SK-N-SH (cell line): ENCODE results near the gene MTREX. TPM values are rescaled to one million over a fixed set of nuclear protein-coding genes. Genes with fewer than 3 reads are reported as not detected.

Source experiments
- CTCF ChIA-PET: fragments of 300-600, 350-600 bp; formaldehyde crosslinking; extraction: SDS; loops from one replicate; lab custom pipeline; 2021; lab: Yijun Ruan, JAX
- POLR2A ChIA-PET: fragments of 350-600 bp; sonication (Branson Sonifier 250); formaldehyde crosslinking; extraction: SDS; loops from one replicate; lab custom pipeline; 2020; ENCODE audit warnings: antibody characterized with exemption, inconsistent platforms; lab: Yijun Ruan, JAX
- DNase-seq: peaks from one replicate; pipeline ENCODE4 v3.0.0; 2012
- H2AFZ ChIP-seq: fragments of 200-600 bp; sonication (generic); 2 replicates; pipeline ENCODE4 v1.8.1; 2016; ENCODE audit warnings: antibody characterized with exemption, mild to moderate bottlenecking, low read depth
- H3F3A ChIP-seq: fragments of 200-600 bp; sonication (generic); replicated peaks from 2 replicates; pipeline ENCODE3; 2016; ENCODE audit warnings: antibody characterized with exemption, mild to moderate bottlenecking; ENCODE audit not compliant: insufficient read depth
- H3K27ac ChIP-seq, 2 experiments: fragments of 200-500 bp in 1 of 2; fragments of 200-600 bp in 1 of 2; sonication (Bioruptor generic) in 1 of 2; sonication (generic), shearing (Covaris generic) in 1 of 2; 2 replicates each; pipeline versions ENCODE4 v1.5.1 to v1.6.1; 2014 to 2016; ENCODE audit warnings: low read depth in 2 of 2, inconsistent platforms in 1 of 2, low read length in 1 of 2, mild to moderate bottlenecking in 1 of 2, mixed read lengths in 1 of 2
- H3K27me3 ChIP-seq: fragments of 200-600 bp; sonication (generic), shearing (Covaris generic); 2 replicates; pipeline ENCODE4 v1.6.1; 2016; ENCODE audit warnings: mixed run types; ENCODE audit not compliant: insufficient read depth
- H3K36me3 ChIP-seq, 2 experiments: fragments of 200-500 bp in 1 of 2; fragments of 200-600 bp in 1 of 2; sonication (Bioruptor generic) in 1 of 2; sonication (generic) in 1 of 2; replicated peaks in 1 of 2; 2 replicates each; pipeline versions ENCODE3 to v1.5.1; 2014 to 2016; ENCODE audit warnings: low read length in 1 of 2, mild to moderate bottlenecking in 1 of 2; ENCODE audit not compliant: insufficient read depth in 2 of 2, control insufficient read depth in 1 of 2
- H3K4me1 ChIP-seq, 2 experiments: fragments of 200-500 bp in 1 of 2; fragments of 200-600 bp in 1 of 2; sonication (Bioruptor generic) in 1 of 2; sonication (generic), shearing (Covaris generic) in 1 of 2; 2 replicates each; pipeline versions ENCODE4 v1.5.1 to v1.6.1; 2014 to 2016; ENCODE audit warnings: low read depth in 1 of 2, low read length in 1 of 2, mixed run types in 1 of 2; ENCODE audit not compliant: insufficient read depth in 2 of 2, control insufficient read depth in 1 of 2
- H3K4me2 ChIP-seq: fragments of 200-600 bp; sonication (generic), shearing (Covaris generic); 2 replicates; pipeline ENCODE4 v1.6.1; 2017; ENCODE audit warnings: mixed run types
- H3K4me3 ChIP-seq, 2 experiments: fragments of 200-500 bp in 1 of 2; fragments of 200-600 bp in 1 of 2; sonication (Bioruptor generic) in 1 of 2; sonication (generic), shearing (Covaris generic) in 1 of 2; 2 replicates each; pipeline versions ENCODE4 v1.5.1 to v1.8.1; 2014 to 2016; ENCODE audit warnings: low read depth in 2 of 2, inconsistent platforms in 1 of 2, low read length in 1 of 2, mild to moderate bottlenecking in 1 of 2, mixed read lengths in 1 of 2, moderate library complexity in 1 of 2
- H3K79me2 ChIP-seq: fragments of 200-600 bp; sonication (generic); 2 replicates; pipeline ENCODE4 v1.8.1; 2017; ENCODE audit warnings: mild to moderate bottlenecking; ENCODE audit not compliant: insufficient read depth
- H3K9ac ChIP-seq: fragments of 200-600 bp; sonication (generic); 2 replicates; pipeline ENCODE4 v1.6.1; 2017; ENCODE audit warnings: mixed run types
- H3K9me2 ChIP-seq: fragments of 200-600 bp; sonication (generic); 2 replicates; pipeline ENCODE4 v1.6.1; 2017; ENCODE audit warnings: mixed run types
- H3K9me3 ChIP-seq: fragments of 200-600 bp; sonication (generic); 2 replicates; pipeline ENCODE4 v1.6.1; 2017; ENCODE audit warnings: mixed run types, mild to moderate bottlenecking, moderate library complexity
- H4K20me1 ChIP-seq: fragments of 200-600 bp; sonication (generic); 2 replicates; pipeline ENCODE4 v1.6.1; 2017; ENCODE audit warnings: mild to moderate bottlenecking, mixed run types; ENCODE audit not compliant: insufficient read depth
- EP300 ChIP-seq, 2 experiments: IDR thresholded peaks; 2 replicates each; pipeline versions ENCODE4 v1.4.0 to v1.6.1; 2012; ENCODE audit warnings: borderline replicate concordance in 1 of 2, low read depth in 1 of 2, low read length in 1 of 2
- EZH2phosphoT487 ChIP-seq: fragments of 200-600 bp; sonication (generic); IDR thresholded peaks from 2 replicates; pipeline ENCODE4 v1.6.1; 2017; ENCODE audit warnings: low read depth, mixed run types, mild to moderate bottlenecking, antibody characterized with exemption, moderate library complexity, borderline replicate concordance
- FOSL2 ChIP-seq: IDR thresholded peaks from 2 replicates; pipeline ENCODE4 v1.4.0; 2012; ENCODE audit warnings: low read depth, mild to moderate bottlenecking, moderate library complexity, borderline replicate concordance
- FOXJ3 ChIP-seq: sonication (generic); formaldehyde crosslinking; IDR thresholded peaks from 2 replicates; pipeline ENCODE4 v1.5.1; 2020; ENCODE audit warnings: mild to moderate bottlenecking, missing genetic modification reagents
- FOXM1 ChIP-seq: IDR thresholded peaks from 2 replicates; pipeline ENCODE4 v1.4.0; 2012; ENCODE audit warnings: low read depth, mild to moderate bottlenecking
- GABPA ChIP-seq: IDR thresholded peaks from 2 replicates; pipeline ENCODE4 v1.4.0; 2012; ENCODE audit warnings: low read depth, mild to moderate bottlenecking
- GATA2 ChIP-seq: sonication (generic); formaldehyde crosslinking; IDR thresholded peaks from 2 replicates; pipeline ENCODE4 v1.5.0; 2020; ENCODE audit warnings: mild to moderate bottlenecking, missing genetic modification reagents
- JUND ChIP-seq: IDR thresholded peaks from 2 replicates; pipeline ENCODE4 v1.4.0; 2012
- MXI1 ChIP-seq: IDR thresholded peaks from 2 replicates; pipeline ENCODE4 v1.6.1; 2012; ENCODE audit warnings: mild to moderate bottlenecking, low read depth, low read length, improper control_type of control experiment
- NFIC ChIP-seq: IDR thresholded peaks from 2 replicates; pipeline ENCODE4 v1.4.0; 2012; ENCODE audit warnings: borderline replicate concordance
- NRF1 ChIP-seq: IDR thresholded peaks from 2 replicates; pipeline ENCODE4 v1.6.1; 2012; ENCODE audit warnings: low read depth, mild to moderate bottlenecking, low read length
- POLR2AphosphoS5 ChIP-seq: IDR thresholded peaks from 2 replicates; pipeline ENCODE4 v1.6.1; 2012; ENCODE audit warnings: low read depth, low read length
- RCOR1 ChIP-seq: fragments of 150-350 bp; IDR thresholded peaks from 2 replicates; pipeline ENCODE4 v1.6.1; 2017; ENCODE audit warnings: antibody characterized with exemption, low read length
- REST ChIP-seq: IDR thresholded peaks from 2 replicates; pipeline ENCODE4 v1.6.1; 2012; ENCODE audit warnings: mild to moderate bottlenecking, low read depth, low read length, moderate library complexity
- RFX5 ChIP-seq: IDR thresholded peaks from 2 replicates; pipeline ENCODE4 v1.6.1; 2012; ENCODE audit warnings: mild to moderate bottlenecking, improper control_type of control experiment, low read length
- SIN3A ChIP-seq: IDR thresholded peaks from 2 replicates; pipeline ENCODE4 v1.6.1; 2012; ENCODE audit warnings: low read depth, mild to moderate bottlenecking, low read length, moderate library complexity, borderline replicate concordance
- SMC3 ChIP-seq: IDR thresholded peaks from 2 replicates; pipeline ENCODE4 v1.6.1; 2012; ENCODE audit warnings: low read depth, low read length, improper control_type of control experiment
- TAF1 ChIP-seq: IDR thresholded peaks from 2 replicates; pipeline ENCODE4 v1.6.1; 2012; ENCODE audit warnings: low read depth, mild to moderate bottlenecking, low read length, moderate library complexity, borderline replicate concordance
- TEAD4 ChIP-seq: IDR thresholded peaks from 2 replicates; pipeline ENCODE4 v1.4.0; 2012; ENCODE audit warnings: mild to moderate bottlenecking, borderline replicate concordance; ENCODE audit not compliant: insufficient read depth
- USF1 ChIP-seq: IDR thresholded peaks from 2 replicates; pipeline ENCODE4 v1.4.0; 2012; ENCODE audit warnings: low read depth, borderline replicate concordance
- ZBTB33 ChIP-seq: IDR thresholded peaks from 2 replicates; pipeline ENCODE4 v1.4.0; 2012; ENCODE audit warnings: low read depth, borderline replicate concordance
- WGBS: methylation state at CpG from one replicate; pipeline ENCODE4 v1.1.6; 2017; ENCODE audit warnings: low lambda C conversion rate; 5-methylcytosine and 5-hydroxymethylcytosine counted together
- polyA plus RNA-seq, 3 experiments: library from polyadenylated mRNA; depleted of rRNA; stranded (reverse); fragments of >200 nt; gene quantifications; 2 replicates each; pipeline ENCODE4 v1.2.3, GENCODE V29; 2012
- TF ChIP-seq, protein P1 (sequence below): fragments of 200-600 bp; sonication (generic); IDR thresholded peaks from 2 replicates; pipeline ENCODE4 v1.6.1; 2017; ENCODE audit warnings: antibody characterized with exemption, mild to moderate bottlenecking, moderate library complexity
- TF ChIP-seq, protein P2 (sequence below): fragments of 150-350 bp; IDR thresholded peaks from 2 replicates; pipeline ENCODE4 v1.6.1; 2016; ENCODE audit warnings: mild to moderate bottlenecking, low read depth, low read length
- TF ChIP-seq, protein P3 (sequence below): IDR thresholded peaks from 2 replicates; pipeline ENCODE4 v1.4.0; 2012; ENCODE audit warnings: low read depth

Gene MTREX
- polyA plus RNA-seq, 1 of the 3 experiments (the other 2 are of a cell fraction), result 11.2 TPM

- H3K9me2 ChIP-seq, result no peaks in the 10 kb centered on the region
- peaks cover 80 to 88% of the 10 kb centered on the region in 2 experiments for H3K36me3 ChIP-seq
- H3K79me2 ChIP-seq, result peaks cover 8% of the 10 kb centered on the region; the same call in 1 of the 2 replicates
- no peaks in the 10 kb centered on the region for H4K20me1 ChIP-seq
- WGBS, result 14% methylated on average over 2 of the region's 2 CpGs
- H3K27ac ChIP-seq, result no peak overlapping the region; a peak in 1 of 4 replicates
- H3K9me3 ChIP-seq, result no peaks in the 10 kb centered on the region
- DNase-seq, result peak; percentile 34
- no peak overlapping the region for H3K4me2 ChIP-seq
- H3F3A ChIP-seq, result peaks cover 30% of the 10 kb centered on the region
- no peaks in the 10 kb centered on the region for H3K4me1 ChIP-seq
- H3K27me3 ChIP-seq, result no peaks in the 10 kb centered on the region
- POLR2A ChIA-PET, result no interaction called here
- CTCF ChIA-PET, result interaction anchor here (0.9 to 3.1 kb wide), 6 partner anchors 28 to 348 kb away, joined by 3 to 23 read pairs (median 3); no protein-coding TSS in a partner anchor
- no peak overlapping the region for H3K9ac ChIP-seq
- H3K4me3 ChIP-seq, result no peak overlapping the region
- no peak overlapping the region for H2AFZ ChIP-seq
- no peak for TF ChIP-seq GATA2 (CRISPR knock-in tag)
- no peak for TF ChIP-seq EZH2phosphoT487
- TF ChIP-seq RFX5, result 0 out of 2 replicates have a peak, but pooled peaks have one; percentile 18
- no peak for TF ChIP-seq FOXM1
- TF ChIP-seq, protein P1, sequence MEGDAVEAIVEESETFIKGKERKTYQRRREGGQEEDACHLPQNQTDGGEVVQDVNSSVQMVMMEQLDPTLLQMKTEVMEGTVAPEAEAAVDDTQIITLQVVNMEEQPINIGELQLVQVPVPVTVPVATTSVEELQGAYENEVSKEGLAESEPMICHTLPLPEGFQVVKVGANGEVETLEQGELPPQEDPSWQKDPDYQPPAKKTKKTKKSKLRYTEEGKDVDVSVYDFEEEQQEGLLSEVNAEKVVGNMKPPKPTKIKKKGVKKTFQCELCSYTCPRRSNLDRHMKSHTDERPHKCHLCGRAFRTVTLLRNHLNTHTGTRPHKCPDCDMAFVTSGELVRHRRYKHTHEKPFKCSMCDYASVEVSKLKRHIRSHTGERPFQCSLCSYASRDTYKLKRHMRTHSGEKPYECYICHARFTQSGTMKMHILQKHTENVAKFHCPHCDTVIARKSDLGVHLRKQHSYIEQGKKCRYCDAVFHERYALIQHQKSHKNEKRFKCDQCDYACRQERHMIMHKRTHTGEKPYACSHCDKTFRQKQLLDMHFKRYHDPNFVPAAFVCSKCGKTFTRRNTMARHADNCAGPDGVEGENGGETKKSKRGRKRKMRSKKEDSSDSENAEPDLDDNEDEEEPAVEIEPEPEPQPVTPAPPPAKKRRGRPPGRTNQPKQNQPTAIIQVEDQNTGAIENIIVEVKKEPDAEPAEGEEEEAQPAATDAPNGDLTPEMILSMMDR, result peak; percentile 96
- no peak for TF ChIP-seq USF1
- TF ChIP-seq TEAD4, result no peak
- TF ChIP-seq SMC3, result peak; percentile 73
- TF ChIP-seq FOXJ3 (CRISPR knock-in tag), result no peak
- no peak for TF ChIP-seq REST
- no peak for TF ChIP-seq FOSL2
- TF ChIP-seq MXI1, result no peak
- no peak for TF ChIP-seq SIN3A
- TF ChIP-seq EP300 (IDR thresholded peaks at IDR 0.05; ENCODE audit: borderline replicate concordance in 1 of 2, low read depth in 1 of 2, low read length in 1 of 2), result no peak
- no peak for TF ChIP-seq GABPA
- TF ChIP-seq, protein P2, sequence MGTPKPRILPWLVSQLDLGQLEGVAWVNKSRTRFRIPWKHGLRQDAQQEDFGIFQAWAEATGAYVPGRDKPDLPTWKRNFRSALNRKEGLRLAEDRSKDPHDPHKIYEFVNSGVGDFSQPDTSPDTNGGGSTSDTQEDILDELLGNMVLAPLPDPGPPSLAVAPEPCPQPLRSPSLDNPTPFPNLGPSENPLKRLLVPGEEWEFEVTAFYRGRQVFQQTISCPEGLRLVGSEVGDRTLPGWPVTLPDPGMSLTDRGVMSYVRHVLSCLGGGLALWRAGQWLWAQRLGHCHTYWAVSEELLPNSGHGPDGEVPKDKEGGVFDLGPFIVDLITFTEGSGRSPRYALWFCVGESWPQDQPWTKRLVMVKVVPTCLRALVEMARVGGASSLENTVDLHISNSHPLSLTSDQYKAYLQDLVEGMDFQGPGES, result no peak
- no peak for TF ChIP-seq NFIC
- no peak for TF ChIP-seq JUND
- no peak for TF ChIP-seq POLR2AphosphoS5
- TF ChIP-seq, protein P3, sequence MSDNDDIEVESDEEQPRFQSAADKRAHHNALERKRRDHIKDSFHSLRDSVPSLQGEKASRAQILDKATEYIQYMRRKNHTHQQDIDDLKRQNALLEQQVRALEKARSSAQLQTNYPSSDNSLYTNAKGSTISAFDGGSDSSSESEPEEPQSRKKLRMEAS, result no peak
- TF ChIP-seq RCOR1, result no peak
- no peak for TF ChIP-seq ZBTB33
- no peak for TF ChIP-seq NRF1
- TF ChIP-seq TAF1, result no peak
Observed at GRCh38 chr5:55344392-55344992, 36.7 kb downstream of the MTREX start.
